GM19023 (cell line): ENCODE measurements around the gene NET1.
"Not testable (repeated sequence)": the region's sequence is repeated elsewhere in the genome, so short reads cannot be mapped to it uniquely, and the experiment has no call there.

Experiments used
- ATAC-seq: cut with Tn5 transposase; IDR thresholded peaks from one replicate; pipeline ENCODE4 v1.9.1; 2021; ENCODE audit warnings: mild to moderate bottlenecking, moderate library complexity; ENCODE audit not compliant: unreplicated experiment

Gene NET1

DNA sequence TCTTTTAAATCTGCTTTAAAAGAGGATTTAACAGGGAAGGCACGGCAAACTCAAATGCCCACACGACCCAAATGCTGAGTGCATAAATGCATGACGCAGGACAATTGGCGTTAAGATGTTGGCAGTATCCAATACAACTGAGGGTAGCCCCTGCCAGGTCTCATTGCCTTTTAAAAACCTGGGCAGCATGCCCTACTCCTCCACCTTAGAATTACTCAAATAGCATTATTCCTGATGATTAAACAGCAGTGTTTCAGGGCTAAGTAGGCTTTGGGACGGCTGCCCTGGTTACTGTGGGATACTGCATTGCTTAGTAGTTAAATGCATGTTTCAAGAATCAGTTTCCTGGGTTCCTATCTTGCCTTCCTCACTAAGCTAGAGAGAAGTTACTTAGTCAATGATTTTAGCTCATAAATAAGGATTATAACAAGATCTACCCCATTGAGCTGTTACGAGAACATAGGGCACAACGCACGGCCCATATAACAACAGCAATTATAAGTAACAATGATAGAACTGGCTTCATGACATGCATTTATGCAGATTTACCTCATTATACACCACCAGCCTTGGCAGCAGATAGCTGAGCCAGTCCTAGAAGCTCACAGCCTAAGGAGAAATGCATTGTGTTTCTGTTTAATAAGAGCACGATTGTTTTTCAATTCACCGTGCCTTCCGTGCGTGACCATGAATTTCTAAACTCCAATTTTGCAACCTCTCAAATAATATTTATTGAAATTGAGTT, 15.6 kb upstream of the NET1 start:
- no peak for ATAC-seq

DNA sequence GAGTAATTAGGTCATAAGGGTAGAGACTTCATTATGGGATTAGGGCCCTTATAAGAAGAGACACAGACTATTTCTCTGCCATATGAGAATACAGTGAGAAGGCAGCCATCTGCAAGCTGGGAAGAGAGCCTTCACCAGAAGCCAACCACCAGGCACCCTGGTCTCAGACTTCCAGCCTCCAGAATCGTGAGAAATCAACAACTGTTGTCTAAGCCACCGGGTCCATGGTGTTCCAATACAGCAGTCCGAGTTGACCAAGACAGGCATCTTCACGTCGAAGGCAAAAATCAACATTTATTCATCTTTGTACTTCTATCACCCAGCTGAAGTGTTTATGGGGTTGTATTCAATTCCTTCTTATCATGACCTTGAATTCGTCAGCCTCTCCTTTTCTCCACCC, 13.0 kb upstream of the NET1 start:
- ATAC-seq: no peak

- no peak for ATAC-seq
Observed at GRCh38 chr10:5400468-5401240, 11.7 kb upstream of the NET1 start.

DNA sequence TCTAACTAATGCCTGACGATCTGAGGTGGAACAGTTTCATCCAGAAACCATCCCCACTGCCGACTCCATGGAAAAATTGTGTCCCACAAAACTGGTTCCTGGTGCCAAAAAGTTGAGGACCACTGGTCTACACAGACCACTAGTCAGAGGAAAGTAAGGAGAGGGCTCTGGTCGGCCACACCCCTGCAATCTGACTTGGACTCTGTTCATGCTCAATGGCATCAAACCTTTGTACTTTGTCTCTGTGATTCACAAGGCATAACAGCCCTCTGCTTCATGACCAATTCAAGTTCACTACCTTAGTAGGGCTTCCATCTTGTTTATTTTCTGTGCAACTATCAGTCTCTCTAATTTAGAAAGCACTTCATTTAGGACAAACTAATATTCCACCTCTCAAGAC, 9.6 kb upstream of the NET1 start:
- ATAC-seq: no peak

DNA sequence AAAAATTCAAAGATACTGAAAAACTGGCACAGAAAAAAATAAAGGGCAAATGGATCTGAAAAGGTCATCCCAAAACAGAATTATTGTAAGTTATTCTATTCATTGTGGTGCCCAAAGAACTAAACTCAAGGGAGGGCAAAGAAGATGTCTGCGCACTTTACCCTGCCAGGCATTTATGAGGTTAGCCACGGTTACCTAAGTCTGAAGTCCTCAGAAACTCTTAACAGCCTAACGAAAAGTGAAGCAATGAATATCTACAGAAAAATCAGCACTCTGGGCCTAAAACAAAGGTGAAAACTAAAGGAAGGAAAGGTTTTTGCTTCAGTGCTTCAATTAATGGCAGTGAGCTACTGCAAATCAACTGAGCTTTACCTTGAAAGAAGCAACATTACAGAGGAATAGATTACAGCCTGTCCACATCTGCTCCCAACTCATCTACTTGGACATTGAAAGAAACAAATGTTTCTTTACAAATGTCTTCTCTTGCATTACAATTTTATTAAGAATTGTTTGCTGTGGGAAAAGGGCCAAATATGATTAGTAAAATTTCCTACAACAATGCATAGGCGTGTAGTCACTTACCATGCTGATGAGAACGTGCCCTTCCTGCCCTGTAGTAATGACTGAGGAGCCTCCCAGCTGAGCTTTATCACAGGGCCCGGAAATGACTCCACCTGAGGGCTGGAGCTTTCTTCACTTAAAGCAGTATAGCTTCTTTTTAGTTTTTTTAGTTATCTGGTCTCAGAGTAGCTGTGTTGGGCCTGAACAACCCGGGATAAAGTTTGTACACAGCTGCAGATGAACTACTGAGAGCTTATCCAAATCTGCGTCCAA, 7.9 kb upstream of the NET1 start, which contains the start of gene TUBAL3:
Gene TUBAL3 (minus strand): TSS at position 621 of the 834 bp plus-strand sequence. CDS start 36 bp downstream, at position 585.
- ATAC-seq: no peak

DNA sequence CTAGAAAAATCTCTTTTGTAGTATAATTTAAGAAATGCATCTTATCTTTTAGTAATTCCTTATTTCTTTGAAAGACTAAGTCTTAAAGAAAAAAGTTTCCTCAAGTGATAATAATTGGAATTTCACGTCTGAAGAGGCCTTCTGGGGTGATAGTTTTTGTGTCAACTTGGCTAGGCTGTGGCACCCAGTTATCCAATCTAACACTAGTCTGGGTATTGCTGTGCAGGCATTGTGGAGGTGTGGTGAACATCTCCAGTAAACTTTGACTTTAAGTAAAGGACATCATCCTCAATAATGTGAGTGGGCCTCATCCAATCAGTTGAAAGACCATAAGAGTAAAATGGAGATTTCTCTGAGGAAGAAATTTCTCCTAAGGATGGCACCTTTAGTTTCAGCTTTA, 5.4 kb upstream of the NET1 start:
- no peak for ATAC-seq

DNA sequence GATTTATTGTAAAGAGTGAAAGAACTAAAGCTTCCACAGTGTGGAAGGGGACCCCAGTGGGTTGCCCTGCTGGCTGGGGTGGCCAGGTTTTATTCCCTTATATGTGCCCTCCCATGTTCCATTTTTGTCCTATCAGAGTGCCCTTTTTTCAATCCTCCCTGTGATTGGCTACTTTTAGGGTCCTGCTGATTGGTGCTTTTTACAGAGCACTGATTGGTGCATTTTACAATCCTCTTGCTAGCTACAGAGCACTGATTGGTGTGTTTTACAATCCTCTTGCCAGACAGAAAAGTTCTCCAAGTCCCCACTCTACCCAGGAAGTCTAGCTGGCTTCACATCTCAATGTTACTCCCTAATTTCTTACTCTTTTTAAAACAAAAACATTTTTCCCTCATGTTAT, 1.6 kb upstream of the NET1 start:
- ATAC-seq: not testable (repeated sequence)

- ATAC-seq: peak; percentile 5
Observed at GRCh38 chr10:5411941-5412276, 448 bp upstream of the NET1 start.

DNA sequence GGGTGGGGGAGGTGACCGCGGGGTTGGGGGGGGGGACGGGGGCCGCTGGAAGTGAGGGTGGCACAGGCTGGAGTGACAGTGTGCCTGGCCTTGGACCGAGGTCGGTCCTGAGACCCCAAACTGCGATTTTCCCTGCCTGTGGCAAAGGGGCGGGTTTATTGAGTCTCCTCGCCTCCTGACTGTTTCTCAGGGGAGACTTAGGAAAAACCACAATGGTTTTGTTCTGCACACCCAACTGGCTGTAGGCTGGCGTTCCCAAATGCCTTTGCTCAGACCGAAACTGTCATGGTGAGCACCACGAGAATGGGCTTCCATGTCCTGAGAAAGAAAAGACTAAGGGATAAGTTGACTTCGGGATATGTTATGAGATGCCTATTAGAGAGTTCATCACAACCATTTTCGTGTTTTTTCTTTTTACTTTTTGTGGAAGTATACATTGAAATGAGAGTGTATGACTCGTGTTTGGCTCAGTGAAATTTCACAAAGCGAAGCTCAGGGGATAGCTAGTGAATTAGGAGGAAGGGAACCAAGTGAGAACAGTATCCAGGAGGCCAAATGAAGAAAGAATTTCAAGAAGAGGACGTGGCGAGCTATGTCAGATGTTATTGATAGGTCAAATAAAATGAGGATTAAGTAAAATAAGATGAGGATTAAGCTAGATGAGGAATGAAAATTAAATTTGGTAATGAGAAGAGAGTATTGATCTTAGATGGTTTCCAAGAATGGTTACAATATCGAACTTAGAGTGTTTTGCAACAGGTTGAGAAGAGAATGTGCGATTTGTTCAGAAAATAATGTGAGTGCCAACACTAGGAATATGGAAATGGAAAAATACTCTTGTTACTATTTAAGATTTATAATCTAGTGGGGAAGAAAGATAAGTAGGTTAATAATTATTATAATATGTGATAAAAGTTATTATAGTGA, 918 bp downstream of the NET1 start:
- ATAC-seq: no peak

DNA sequence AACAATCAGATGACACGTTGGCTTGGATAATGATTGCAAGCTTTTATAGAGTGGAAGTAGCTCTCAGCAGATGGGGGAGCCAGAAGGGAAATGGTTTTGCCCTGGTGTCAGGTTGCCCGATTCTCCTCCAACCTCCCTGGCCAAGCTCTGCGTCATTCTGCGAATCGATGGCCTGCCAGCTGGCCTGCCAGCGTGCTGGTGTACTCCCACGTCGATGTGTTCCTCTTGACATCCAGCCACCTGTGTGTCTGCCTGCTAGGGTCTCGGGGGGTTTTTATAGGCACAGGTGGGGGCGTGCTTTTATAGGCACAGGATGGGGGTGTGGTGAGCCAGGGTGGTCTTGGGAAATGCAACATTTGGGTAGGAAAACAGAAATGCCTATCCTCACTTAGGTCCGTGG, 4.6 kb downstream of the NET1 start:
- ATAC-seq: no peak

DNA sequence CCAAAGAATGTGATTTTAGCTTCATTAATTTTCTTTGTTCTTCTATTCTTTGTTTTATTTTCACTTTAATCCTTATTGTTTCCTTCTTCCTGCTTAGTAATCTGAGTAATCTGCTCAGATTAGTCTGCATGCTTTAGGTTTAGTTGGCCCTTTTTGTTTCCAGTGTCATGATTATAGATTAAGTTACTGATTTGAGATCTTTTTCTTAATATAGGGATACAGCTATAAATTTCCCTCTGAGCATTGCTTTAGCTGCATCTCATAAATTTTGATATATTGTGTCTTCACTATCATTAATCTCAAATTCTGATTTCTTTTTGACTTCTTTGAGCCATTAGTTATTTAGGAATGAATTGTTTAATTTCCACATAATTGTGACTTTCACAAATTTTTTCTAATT, 6.2 kb downstream of the NET1 start:
- ATAC-seq: no peak

- no peak for ATAC-seq
Observed at GRCh38 chr10:5419466-5420094, 7.2 kb downstream of the NET1 start.

GRCh38 chr10:5423771-5424170, 11.4 kb downstream of the NET1 start:
- ATAC-seq: no peak

GRCh38 chr10:5424751-5425150, 12.4 kb downstream of the NET1 start:
- ATAC-seq: no peak

GRCh38 chr10:5428133-5428532, 15.8 kb downstream of the NET1 start:
- ATAC-seq: no peak

DNA sequence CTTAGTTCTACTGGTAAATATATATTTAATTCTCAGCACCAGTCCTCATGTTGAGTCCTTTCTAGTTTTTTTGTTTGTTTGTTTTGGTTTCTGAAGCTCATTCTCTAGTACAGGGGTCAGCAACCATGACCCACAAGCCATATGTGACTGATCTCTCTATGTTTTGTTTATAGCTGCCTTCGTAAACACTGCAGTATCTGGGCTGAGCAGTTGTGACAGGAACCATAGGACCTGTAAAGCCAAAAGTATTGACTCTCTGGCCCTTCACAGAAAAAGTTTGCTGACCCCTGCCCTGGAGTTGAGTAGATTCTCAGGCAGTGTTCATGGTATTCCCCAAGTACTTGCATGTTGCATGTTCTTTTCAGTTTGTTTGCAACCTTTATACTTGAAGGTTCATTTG, 20.8 kb downstream of the NET1 start:
- ATAC-seq: no peak

DNA sequence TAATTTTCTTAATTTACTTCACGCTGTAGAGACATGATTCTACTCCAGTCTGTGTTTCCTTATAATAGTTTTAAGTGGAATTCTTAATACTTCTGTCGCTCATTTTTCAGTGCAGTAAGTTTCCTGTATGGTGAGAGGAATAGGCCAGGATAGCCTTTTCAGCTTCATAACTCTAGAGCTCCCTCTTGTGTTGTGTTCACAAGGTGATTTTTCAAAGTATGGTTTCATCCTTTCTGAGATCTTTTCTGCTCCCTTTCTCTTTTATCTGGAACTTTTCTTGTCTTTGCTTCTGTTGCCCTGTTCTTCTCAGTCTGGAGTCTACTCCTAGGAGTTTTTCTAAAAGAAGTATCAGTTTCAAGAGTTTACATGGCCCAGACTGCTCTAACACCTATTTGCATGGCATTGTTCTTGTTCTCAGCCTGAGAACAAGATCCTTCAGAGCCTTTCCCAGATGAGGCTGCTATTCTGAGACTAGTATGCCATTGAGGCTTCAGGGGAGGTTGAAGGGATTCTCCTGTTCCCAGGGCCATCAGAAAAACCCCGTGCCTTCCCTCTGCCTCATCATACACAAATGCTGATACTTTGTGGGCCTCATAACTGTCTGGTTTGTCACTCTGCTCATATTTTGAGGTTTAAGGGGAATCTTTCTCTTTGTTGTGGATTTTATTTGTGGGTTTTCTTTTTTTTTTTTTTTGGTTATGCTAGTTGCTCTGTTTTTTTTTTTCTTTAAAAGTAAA, 21.8 kb downstream of the NET1 start:
- ATAC-seq: peak; percentile 64

GRCh38 chr10:5435328-5435727, 23.0 kb downstream of the NET1 start:
- ATAC-seq: no peak

- no peak for ATAC-seq
Observed at GRCh38 chr10:5440206-5440605, 27.8 kb downstream of the NET1 start.
